H1 (cell line): Measurements from ENCODE around the gene KRT76.

Experiments
- ASH2L ChIP-seq: fragments of 200-600, 300-600 bp; sonication (generic); IDR thresholded peaks from one replicate; pipeline ENCODE4 v1.7.1; 2017; ENCODE audit warnings: low read length
- CTCF ChIP-seq, 3 experiments: IDR thresholded peaks; 1 replicate in 2 of 3; 2 replicates in 1 of 3; pipeline versions ENCODE4 v1.5.1 to v1.6.1; 2011; ENCODE audit warnings: low read length in 3 of 3, mild to moderate bottlenecking in 3 of 3, inconsistent platforms in 2 of 3, low read depth in 1 of 3, moderate library complexity in 1 of 3; ENCODE audit not compliant: insufficient read depth in 1 of 3; ENCODE audit errors: control extremely low read depth in 1 of 3
- EP300 ChIP-seq, 2 experiments: IDR thresholded peaks; 1 replicate in 1 of 2; 2 replicates in 1 of 2; pipeline ENCODE4 v1.6.1; 2011 to 2012; ENCODE audit warnings: low read depth in 2 of 2, low read length in 2 of 2, mild to moderate bottlenecking in 2 of 2, borderline replicate concordance in 1 of 2, inconsistent platforms in 1 of 2, moderate library complexity in 1 of 2
- GABPA ChIP-seq: IDR thresholded peaks from 2 replicates; pipeline ENCODE4 v1.6.1; 2011; ENCODE audit warnings: mild to moderate bottlenecking, low read length, moderate library complexity, borderline replicate concordance; ENCODE audit not compliant: insufficient read depth
- JUND ChIP-seq: IDR thresholded peaks from 2 replicates; pipeline ENCODE4 v1.6.1; 2011; ENCODE audit warnings: mild to moderate bottlenecking, improper control_type of control experiment, low read length
- POLR2A ChIP-seq, 2 experiments: IDR thresholded peaks; 1 replicate in 1 of 2; 2 replicates in 1 of 2; pipeline ENCODE4 v1.6.1; 2011; ENCODE audit warnings: low read depth in 2 of 2, low read length in 2 of 2, mild to moderate bottlenecking in 2 of 2; ENCODE audit errors: control extremely low read depth in 1 of 2
- POLR2AphosphoS5 ChIP-seq: IDR thresholded peaks from 2 replicates; pipeline ENCODE4 v1.6.1; 2011; ENCODE audit warnings: low read depth, low read length
- RXRA ChIP-seq: IDR thresholded peaks from 2 replicates; pipeline ENCODE4 v1.6.1; 2011; ENCODE audit warnings: low read depth, mild to moderate bottlenecking, low read length, moderate library complexity; ENCODE audit not compliant: insufficient read depth
- SIN3A ChIP-seq, 2 experiments: IDR thresholded peaks in 1 of 2; conservative IDR thresholded peaks in 1 of 2; 2 replicates each; pipeline ENCODE4 v1.6.1; 2011 to 2012; ENCODE audit warnings: low read length in 2 of 2, improper control_type of control experiment in 1 of 2, low read depth in 1 of 2, mild to moderate bottlenecking in 1 of 2
- SRF ChIP-seq: IDR thresholded peaks from 2 replicates; pipeline ENCODE4 v1.6.1; 2011; ENCODE audit warnings: mild to moderate bottlenecking, low read depth, low read length, moderate library complexity
- YY1 ChIP-seq: IDR thresholded peaks from 2 replicates; pipeline ENCODE4 v1.6.1; 2011; ENCODE audit warnings: low read depth, mild to moderate bottlenecking, low read length
- TF ChIP-seq, protein P1 (sequence below): IDR thresholded peaks from 2 replicates; pipeline ENCODE4 v1.6.1; 2011; ENCODE audit warnings: low read length, improper control_type of control experiment

DNA sequence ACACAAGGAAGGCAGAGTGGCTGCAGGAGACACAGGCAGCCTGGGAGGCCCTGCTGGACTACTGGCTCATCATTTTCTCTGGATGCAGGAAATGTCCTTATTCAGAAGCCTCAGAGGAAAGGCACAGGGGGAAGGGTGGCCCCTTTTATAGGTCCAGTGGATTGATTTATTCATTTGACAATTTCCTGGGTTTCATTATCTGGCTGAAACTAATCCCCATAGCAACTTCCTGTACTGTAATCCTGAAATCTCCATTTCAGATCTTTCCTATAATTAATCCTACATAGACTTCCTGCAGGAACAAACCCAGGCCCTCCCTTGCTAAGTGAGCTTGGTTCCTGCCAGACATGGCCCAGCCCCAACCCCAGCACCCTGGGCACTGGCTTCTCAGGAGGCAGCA, 23.0 kb downstream of the KRT76 start:
- TF ChIP-seq POLR2AphosphoS5 (no peak), CTCF (IDR thresholded peaks at IDR 0.05; ENCODE audit: control extremely low read depth in 1 of 3, insufficient read depth in 1 of 3, low read depth in 1 of 3, low read length in 3 of 3) (no peak), EP300 (IDR thresholded peaks at IDR 0.05; ENCODE audit: borderline replicate concordance in 1 of 2, low read depth in 2 of 2, low read length in 2 of 2) (no peak), SRF (no peak), YY1 (no peak), ASH2L (no peak), GABPA (no peak), SIN3A (conservative IDR thresholded peaks at IDR 0.05 in 1 of 2, IDR thresholded peaks at IDR 0.05 in 1 of 2; ENCODE audit: low read depth in 1 of 2, low read length in 2 of 2) (no peak), RXRA (no peak), POLR2A (IDR thresholded peaks at IDR 0.05; ENCODE audit: control extremely low read depth in 1 of 2, low read depth in 2 of 2, low read length in 2 of 2) (no peak), JUND (no peak)
- TF ChIP-seq, protein P1, sequence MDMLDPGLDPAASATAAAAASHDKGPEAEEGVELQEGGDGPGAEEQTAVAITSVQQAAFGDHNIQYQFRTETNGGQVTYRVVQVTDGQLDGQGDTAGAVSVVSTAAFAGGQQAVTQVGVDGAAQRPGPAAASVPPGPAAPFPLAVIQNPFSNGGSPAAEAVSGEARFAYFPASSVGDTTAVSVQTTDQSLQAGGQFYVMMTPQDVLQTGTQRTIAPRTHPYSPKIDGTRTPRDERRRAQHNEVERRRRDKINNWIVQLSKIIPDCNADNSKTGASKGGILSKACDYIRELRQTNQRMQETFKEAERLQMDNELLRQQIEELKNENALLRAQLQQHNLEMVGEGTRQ, result no peak
